Activated T-cell treated with anti-CD3 and anti-CD28 coated beads, Interleukin-2, amount 50 U/mL, for 4 hours (primary cell): Measurements from ENCODE around the gene BMPER. TPM values are rescaled to one million over a fixed set of nuclear protein-coding genes. Genes with fewer than 3 reads are reported as not detected.
A peak's percentile ranks its signal among the peaks of the same experiment; 100 is the strongest.

Source experiments
- ATAC-seq, 2 donors: fragments of 200-7000 bp; cut with Tn5 transposase; one replicate each; pipeline ENCODE4 v1.10.0; 2021
- DNase-seq: peaks from one replicate; pipeline ENCODE4 v3.0.0-alpha.2; 2020
- H3K27me3 Mint-ChIP-seq: one replicate; pipeline ENCODE4 v1.8.0; 2021; ENCODE audit warnings: low read depth, mixed read lengths
- H3K36me3 Mint-ChIP-seq: one replicate; pipeline ENCODE4 v1.8.0; 2022; ENCODE audit warnings: mixed read lengths; ENCODE audit not compliant: insufficient read depth
- H3K4me1 Mint-ChIP-seq: one replicate; pipeline ENCODE4 v1.8.0; 2021; ENCODE audit warnings: low read depth, mixed read lengths
- H3K4me3 Mint-ChIP-seq: one replicate; pipeline ENCODE4 v1.8.0; 2021; ENCODE audit warnings: mild to moderate bottlenecking, moderate library complexity, mixed read lengths
- H3K9me3 Mint-ChIP-seq: one replicate; pipeline ENCODE4 v1.8.0; 2021; ENCODE audit warnings: mixed read lengths
- total RNA-seq, 3 donors: library from RNA; stranded (reverse); gene quantifications; one replicate each; pipeline ENCODE4 v1.2.1, GENCODE V29; 2021

The BMPER gene
- total RNA-seq, result under 1 TPM in 1 of 3 donors, not detected in 2; 0.16 TPM

DNA sequence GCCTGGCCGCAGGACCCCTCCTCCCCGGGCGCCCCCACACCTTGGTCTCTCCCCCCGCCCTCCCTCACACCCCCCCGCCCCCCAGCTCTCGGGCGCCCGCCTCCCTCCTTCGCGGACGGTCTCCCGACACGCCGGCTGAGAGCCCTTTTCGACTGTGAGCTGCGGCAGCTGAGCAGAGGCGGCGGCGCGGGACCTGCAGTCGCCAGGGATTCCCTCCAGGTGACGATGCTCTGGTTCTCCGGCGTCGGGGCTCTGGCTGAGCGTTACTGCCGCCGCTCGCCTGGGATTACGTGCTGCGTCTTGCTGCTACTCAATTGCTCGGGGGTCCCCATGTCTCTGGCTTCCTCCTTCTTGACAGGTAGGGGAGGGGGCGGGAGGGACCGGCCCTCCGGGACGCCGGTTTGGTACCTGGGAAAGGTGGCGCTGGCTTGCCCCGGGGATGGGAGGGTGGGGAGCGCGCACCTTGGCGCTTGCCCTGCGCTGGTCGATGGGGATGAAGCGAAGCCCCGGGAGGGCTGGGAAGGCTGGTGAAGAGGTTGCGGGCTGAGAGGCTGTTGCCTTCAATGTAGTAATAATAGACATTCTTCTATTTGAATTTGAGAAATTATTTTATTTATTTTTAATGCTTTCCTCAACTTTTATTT is at the start of gene BMPER:
BMPER (plus strand) TSS at position 151 of the 644 bp plus-strand sequence; CDS start at position 226, 75 bp downstream.
- Mint-ChIP-seq H3K4me1 (peaks cover 8% of the 10 kb centered on the region), H3K9me3 (no peaks in the 10 kb centered on the region), H3K36me3 (no peaks in the 10 kb centered on the region), H3K4me3 (peak within 1 kb of the TSS; percentile 69), H3K27me3 (peaks cover 41% of the 10 kb centered on the region)
- DNase-seq (no peak), ATAC-seq (peak; percentile 24 to 31)

DNA sequence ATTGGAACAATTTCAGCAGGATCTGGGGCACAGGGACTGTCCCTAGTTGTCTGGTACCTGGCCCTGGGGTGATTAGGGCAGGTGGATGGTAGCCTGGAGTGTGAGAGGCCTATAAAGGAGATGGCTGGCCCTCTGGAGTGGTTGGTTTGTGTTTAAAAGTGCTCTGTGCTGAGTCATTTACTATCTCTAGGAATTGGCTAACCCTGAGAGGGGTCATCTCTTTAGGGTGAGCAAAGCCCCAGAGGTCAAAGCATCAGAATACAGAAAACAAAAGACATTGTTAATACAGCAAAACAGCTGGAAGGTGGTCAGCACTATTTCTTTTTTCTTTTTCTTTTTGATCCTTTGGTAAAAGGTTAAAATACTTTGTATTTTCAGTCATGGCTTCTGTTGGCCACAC is 43.4 kb upstream of the BMPER start:
- Mint-ChIP-seq H3K9me3 (peaks cover 3% of the 10 kb centered on the region), H3K27me3 (peaks cover 6% of the 10 kb centered on the region)

DNA sequence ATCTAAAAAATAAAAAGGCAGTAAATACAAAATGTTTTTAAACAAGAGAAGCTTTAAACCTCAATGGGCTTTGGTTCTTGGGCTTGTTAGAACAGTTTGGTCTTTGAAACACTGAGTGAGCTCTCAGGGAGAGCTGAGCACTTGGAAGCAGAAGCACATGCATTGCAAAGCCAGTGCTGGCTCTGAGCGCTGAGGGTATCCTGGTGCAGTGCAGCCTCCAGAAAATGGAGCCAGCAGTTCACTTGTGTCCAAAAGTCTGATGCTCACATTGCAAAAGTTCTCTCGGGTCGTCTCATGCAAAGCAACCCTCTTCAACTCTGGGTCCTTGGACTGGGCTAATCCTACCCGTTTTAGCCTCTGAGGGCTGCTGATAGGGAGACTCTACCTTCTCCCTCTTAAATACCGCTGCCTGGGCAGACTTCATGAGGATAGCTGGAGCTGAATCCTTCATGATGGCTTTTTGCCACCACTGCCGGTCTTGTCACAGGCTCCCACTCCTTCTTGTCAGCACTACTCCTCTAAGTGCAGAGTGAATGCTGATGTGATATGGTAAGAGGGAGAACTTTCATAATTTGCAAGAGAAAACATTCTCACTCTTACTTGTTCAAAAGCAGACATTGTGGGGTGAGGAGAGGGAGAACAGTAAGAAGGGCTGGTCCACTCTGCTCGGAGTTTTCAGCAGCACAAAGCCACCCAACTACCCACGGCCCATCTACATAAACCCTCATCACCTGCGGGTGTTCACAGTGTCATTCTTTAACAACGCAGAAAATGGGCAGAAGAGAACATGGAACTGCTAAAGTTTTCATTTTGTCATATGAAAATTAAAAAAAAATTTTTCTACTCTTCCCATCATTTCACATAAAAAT is 42.2 kb upstream of the BMPER start:
- DNase-seq, result no peak
- peaks cover 5% of the 10 kb centered on the region for H3K27me3 Mint-ChIP-seq
- H3K4me1 Mint-ChIP-seq, result no peaks in the 10 kb centered on the region
- H3K4me3 Mint-ChIP-seq, result no peak overlapping the region
- no peaks in the 10 kb centered on the region for H3K36me3 Mint-ChIP-seq
- no peak for ATAC-seq
- H3K9me3 Mint-ChIP-seq, result peaks cover 3% of the 10 kb centered on the region

More for the DNA sequence above, 43.4 kb upstream of the BMPER start:
- Mint-ChIP-seq H3K36me3 (no peaks in the 10 kb centered on the region), H3K4me3 (no peak overlapping the region), H3K4me1 (no peaks in the 10 kb centered on the region)
- DNase-seq (no peak), ATAC-seq (no peak)

- no peaks in the 10 kb centered on the region for H3K9me3 Mint-ChIP-seq
- H3K4me1 Mint-ChIP-seq, result no peaks in the 10 kb centered on the region
- DNase-seq (no peak), ATAC-seq (no peak)
- no peak overlapping the region for H3K4me3 Mint-ChIP-seq
- H3K36me3 Mint-ChIP-seq, result no peaks in the 10 kb centered on the region
- H3K27me3 Mint-ChIP-seq, result no peaks in the 10 kb centered on the region
Observed at GRCh38 chr7:33868166-33868565, 37.2 kb upstream of the BMPER start.

- Mint-ChIP-seq H3K4me1 (no peaks in the 10 kb centered on the region), H3K27me3 (no peaks in the 10 kb centered on the region), H3K4me3 (no peak overlapping the region), H3K36me3 (no peaks in the 10 kb centered on the region), H3K9me3 (no peaks in the 10 kb centered on the region)
- ATAC-seq, result no peak
- DNase-seq, result no peak
Observed at GRCh38 chr7:33869176-33869575, 36.2 kb upstream of the BMPER start.

- H3K27me3 Mint-ChIP-seq, result no peaks in the 10 kb centered on the region
- ATAC-seq (no peak), DNase-seq (no peak)
- H3K4me1 Mint-ChIP-seq, result no peaks in the 10 kb centered on the region
- H3K36me3 Mint-ChIP-seq, result no peaks in the 10 kb centered on the region
- H3K9me3 Mint-ChIP-seq, result no peaks in the 10 kb centered on the region
- no peak overlapping the region for H3K4me3 Mint-ChIP-seq
Observed at GRCh38 chr7:33870120-33870519, 35.2 kb upstream of the BMPER start.

DNA sequence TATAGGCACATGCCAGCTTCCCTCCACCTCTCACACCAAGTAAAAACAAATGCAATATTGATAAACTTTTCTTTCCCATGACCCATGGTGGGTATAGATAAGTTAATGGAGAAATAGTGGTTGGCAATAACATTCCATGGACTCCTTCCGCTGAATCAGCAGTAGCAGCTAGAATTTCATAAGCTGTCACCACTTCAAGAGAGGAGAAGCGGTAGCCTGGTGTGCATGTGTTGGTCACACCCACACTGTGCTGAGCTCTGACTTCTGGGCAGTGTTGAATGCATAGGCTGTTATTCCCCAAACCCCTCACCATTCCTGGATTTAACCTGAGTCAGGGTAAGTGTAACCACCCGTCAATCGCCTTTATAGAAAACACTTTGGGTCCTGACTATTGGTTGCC is 32.5 kb upstream of the BMPER start:
- H3K36me3 Mint-ChIP-seq, result no peaks in the 10 kb centered on the region
- H3K4me3 Mint-ChIP-seq, result no peak overlapping the region
- H3K27me3 Mint-ChIP-seq, result no peaks in the 10 kb centered on the region
- no peaks in the 10 kb centered on the region for H3K4me1 Mint-ChIP-seq
- no peaks in the 10 kb centered on the region for H3K9me3 Mint-ChIP-seq
- no peak for ATAC-seq
- DNase-seq, result no peak

- ATAC-seq (no peak), DNase-seq (no peak)
- Mint-ChIP-seq H3K36me3 (no peaks in the 10 kb centered on the region), H3K4me3 (no peak overlapping the region), H3K27me3 (no peaks in the 10 kb centered on the region), H3K4me1 (no peaks in the 10 kb centered on the region), H3K9me3 (no peaks in the 10 kb centered on the region)
Observed at GRCh38 chr7:33873518-33873917, 31.8 kb upstream of the BMPER start.

GRCh38 chr7:33873981-33874750 is 31.2 kb upstream of the BMPER start:
- no peak overlapping the region for H3K4me3 Mint-ChIP-seq
- no peaks in the 10 kb centered on the region for H3K27me3 Mint-ChIP-seq
- no peaks in the 10 kb centered on the region for H3K9me3 Mint-ChIP-seq
- ATAC-seq (no peak), DNase-seq (no peak)
- H3K4me1 Mint-ChIP-seq, result no peaks in the 10 kb centered on the region
- no peaks in the 10 kb centered on the region for H3K36me3 Mint-ChIP-seq

DNA sequence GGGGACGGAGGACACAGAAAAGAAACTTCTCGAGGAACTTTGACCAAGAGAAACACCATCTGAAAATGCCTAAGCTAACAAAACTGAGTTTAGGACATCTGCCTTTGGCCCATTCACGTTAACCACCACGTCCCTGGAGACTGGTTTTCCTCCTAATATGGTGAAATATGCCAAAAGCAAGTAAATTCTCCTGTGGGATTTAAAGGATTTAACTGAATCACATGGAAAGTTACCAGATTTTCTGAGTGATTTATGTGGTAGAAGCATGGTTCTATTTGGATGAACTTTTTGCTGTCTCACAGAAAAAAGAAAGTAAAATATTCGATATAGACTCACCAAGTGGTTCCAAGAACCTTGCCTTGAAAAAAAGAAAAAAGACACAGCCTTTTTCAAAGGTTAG is 30.4 kb upstream of the BMPER start:
- no peaks in the 10 kb centered on the region for H3K36me3 Mint-ChIP-seq
- ATAC-seq, result no peak
- DNase-seq, result no peak
- no peaks in the 10 kb centered on the region for H3K27me3 Mint-ChIP-seq
- H3K9me3 Mint-ChIP-seq, result no peaks in the 10 kb centered on the region
- H3K4me1 Mint-ChIP-seq, result no peaks in the 10 kb centered on the region
- no peak overlapping the region for H3K4me3 Mint-ChIP-seq

- H3K36me3 Mint-ChIP-seq, result no peaks in the 10 kb centered on the region
- ATAC-seq, result no peak
Observed at GRCh38 chr7:33876596-33877274, 28.6 kb upstream of the BMPER start.

GRCh38 chr7:33880787-33881186 is 24.6 kb upstream of the BMPER start:
- Mint-ChIP-seq H3K9me3 (no peaks in the 10 kb centered on the region), H3K4me3 (no peak overlapping the region), H3K4me1 (no peaks in the 10 kb centered on the region), H3K36me3 (no peaks in the 10 kb centered on the region), H3K27me3 (no peaks in the 10 kb centered on the region)
- ATAC-seq (no peak), DNase-seq (no peak)

More at GRCh38 chr7:33876596-33877274, 28.6 kb upstream of the BMPER start:
- DNase-seq, result no peak
- no peaks in the 10 kb centered on the region for H3K9me3 Mint-ChIP-seq
- H3K27me3 Mint-ChIP-seq, result no peaks in the 10 kb centered on the region
- H3K4me3 Mint-ChIP-seq, result no peak overlapping the region
- no peaks in the 10 kb centered on the region for H3K4me1 Mint-ChIP-seq

DNA sequence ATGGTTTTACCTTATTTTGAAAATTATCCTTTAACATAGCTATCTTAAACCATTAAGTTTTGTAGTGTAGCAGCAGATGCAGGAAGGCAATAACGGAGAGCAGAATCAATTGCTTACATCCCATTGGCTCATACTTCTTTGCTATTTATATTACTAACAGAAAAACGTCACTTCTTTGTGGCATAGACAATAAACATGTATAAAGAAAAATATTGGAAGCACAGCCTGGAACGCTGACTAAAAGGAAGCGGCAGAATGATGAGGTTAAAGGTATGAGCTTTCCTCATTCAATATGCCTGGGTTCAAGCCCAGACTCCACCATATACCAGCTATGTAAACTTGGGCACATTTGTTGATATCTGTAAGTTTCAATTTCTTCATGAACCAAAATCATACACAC is 24.0 kb upstream of the BMPER start:
- H3K4me1 Mint-ChIP-seq, result no peaks in the 10 kb centered on the region
- H3K36me3 Mint-ChIP-seq, result no peaks in the 10 kb centered on the region
- H3K9me3 Mint-ChIP-seq, result no peaks in the 10 kb centered on the region
- H3K4me3 Mint-ChIP-seq, result no peak overlapping the region
- DNase-seq, result no peak
- ATAC-seq, result no peak
- no peaks in the 10 kb centered on the region for H3K27me3 Mint-ChIP-seq
